Erythroblast (primary cell): ENCODE results near the gene COL2A1.

Experiments
- GATA1 ChIP-seq: IDR thresholded peaks from 2 replicates; pipeline ENCODE4 v1.6.1; 2011; ENCODE audit warnings: low read depth, mild to moderate bottlenecking, control low read depth, low read length, moderate library complexity
- POLR2A ChIP-seq: IDR thresholded peaks from 2 replicates; pipeline ENCODE4 v1.6.1; 2011; ENCODE audit warnings: mild to moderate bottlenecking, low read length

DNA sequence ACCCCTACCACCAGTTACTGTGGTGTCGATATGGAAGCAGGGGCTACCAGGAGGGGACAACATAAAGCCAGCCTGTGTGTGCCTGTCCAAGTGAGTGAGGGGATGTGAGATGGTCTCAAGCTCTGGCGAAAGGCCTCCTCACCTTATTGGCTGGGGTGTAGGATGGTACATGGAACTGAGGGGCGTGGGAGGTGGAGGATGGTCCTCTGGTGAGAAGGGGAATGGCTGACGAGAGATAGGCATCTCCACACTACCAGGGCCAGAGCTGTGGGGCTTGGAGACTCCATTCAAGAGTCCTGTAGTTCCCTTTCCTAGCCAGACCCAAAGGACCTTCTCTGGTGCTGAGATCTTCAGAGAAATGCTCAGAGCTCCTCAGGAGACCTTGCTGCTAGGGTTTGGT, 32.5 kb upstream of the COL2A1 start:
- TF ChIP-seq POLR2A (no peak), GATA1 (no peak)
